Mesenchymal stem cell (in vitro differentiated cells and primary cell): ENCODE data around the gene BCL10.
A peak's percentile ranks its signal among the peaks of the same experiment; 100 is the strongest.

Experiments
- DNase-seq: peaks from one replicate; pipeline ENCODE4 v3.0.0-alpha.2; 2013
- H2AFZ ChIP-seq: one replicate; pipeline ENCODE4 v1.6.1; 2013; ENCODE audit warnings: low read depth, mild to moderate bottlenecking, control low read depth, inconsistent platforms, low read length, moderate library complexity
- H2AK5ac ChIP-seq: 2 replicates; pipeline ENCODE4 v1.6.1; 2013; ENCODE audit warnings: low read length, moderate library complexity, mild to moderate bottlenecking, inconsistent platforms; ENCODE audit not compliant: severe bottlenecking
- H2BK120ac ChIP-seq: one replicate; pipeline ENCODE4 v1.6.1; 2013; ENCODE audit warnings: low read depth, mild to moderate bottlenecking, inconsistent platforms, low read length, moderate library complexity
- H2BK12ac ChIP-seq, 2 experiments: one replicate each; pipeline ENCODE4 v1.6.1; 2013; ENCODE audit warnings: inconsistent platforms in 2 of 2, low read length in 2 of 2, mild to moderate bottlenecking in 2 of 2, moderate library complexity in 2 of 2, control low read depth in 1 of 2
- H2BK15ac ChIP-seq: one replicate; pipeline ENCODE4 v1.6.1; 2013; ENCODE audit warnings: mild to moderate bottlenecking, low read depth, inconsistent platforms; ENCODE audit not compliant: poor library complexity, severe bottlenecking
- H2BK5ac ChIP-seq: 2 replicates; pipeline ENCODE4 v1.6.1; 2013; ENCODE audit warnings: low read depth, mild to moderate bottlenecking, low read length, control low read depth, inconsistent platforms; ENCODE audit not compliant: poor library complexity, severe bottlenecking
- H3K14ac ChIP-seq, 2 experiments: one replicate each; pipeline ENCODE4 v1.6.1; 2013; ENCODE audit warnings: inconsistent platforms in 2 of 2, low read length in 2 of 2, control low read depth in 1 of 2, mild to moderate bottlenecking in 1 of 2, moderate library complexity in 1 of 2
- H3K18ac ChIP-seq, 2 experiments: one replicate each; pipeline ENCODE4 v1.6.1; 2013; ENCODE audit warnings: inconsistent platforms in 2 of 2, low read length in 2 of 2, control low read depth in 1 of 2, low read depth in 1 of 2, mild to moderate bottlenecking in 1 of 2
- H3K23ac ChIP-seq, 2 experiments: one replicate each; pipeline ENCODE4 v1.6.1; 2013; ENCODE audit warnings: inconsistent platforms in 2 of 2, low read length in 2 of 2, mild to moderate bottlenecking in 2 of 2, moderate library complexity in 2 of 2, control low read depth in 1 of 2
- H3K27ac ChIP-seq: 2 replicates; pipeline ENCODE4 v1.5.1; 2013; ENCODE audit warnings: mild to moderate bottlenecking, moderate library complexity, low read length, control low read depth, inconsistent platforms; ENCODE audit not compliant: poor library complexity, severe bottlenecking
- H3K27me3 ChIP-seq, 2 experiments: 2 replicates each; pipeline versions ENCODE4 v1.6.1 to v1.7.0; 2013; ENCODE audit warnings: low read length in 2 of 2, mild to moderate bottlenecking in 2 of 2, moderate library complexity in 2 of 2, control low read depth in 1 of 2, inconsistent platforms in 1 of 2; ENCODE audit not compliant: control insufficient read depth in 1 of 2, insufficient read depth in 1 of 2
- H3K36me3 ChIP-seq, 2 experiments: 2 replicates each; pipeline versions ENCODE4 v1.6.1 to v1.7.0; 2013; ENCODE audit warnings: low read length in 2 of 2, control low read depth in 1 of 2, inconsistent platforms in 1 of 2, low read depth in 1 of 2, mild to moderate bottlenecking in 1 of 2; ENCODE audit not compliant: insufficient read depth in 2 of 2, control insufficient read depth in 1 of 2
- H3K4ac ChIP-seq, 2 experiments: one replicate each; pipeline ENCODE4 v1.6.1; 2013; ENCODE audit warnings: inconsistent platforms in 2 of 2, low read length in 2 of 2, mild to moderate bottlenecking in 2 of 2, moderate library complexity in 2 of 2, control low read depth in 1 of 2, low read depth in 1 of 2
- H3K4me1 ChIP-seq: 2 replicates; pipeline ENCODE4 v1.6.1; 2013; ENCODE audit warnings: low read depth, low read length, control low read depth; ENCODE audit not compliant: control insufficient read depth, insufficient read depth
- H3K4me2 ChIP-seq: 2 replicates; pipeline ENCODE4 v1.6.1; 2013; ENCODE audit warnings: low read length, mild to moderate bottlenecking, inconsistent platforms; ENCODE audit not compliant: poor library complexity, severe bottlenecking
- H3K4me3 ChIP-seq, 2 experiments: 2 replicates each; pipeline versions ENCODE4 v1.5.1 to v1.7.0; 2013; ENCODE audit warnings: low read length in 2 of 2, mild to moderate bottlenecking in 2 of 2, control low read depth in 1 of 2, low read depth in 1 of 2; ENCODE audit not compliant: insufficient read depth in 1 of 2
- H3K79me1 ChIP-seq: replicated peaks from 2 replicates; pipeline ENCODE4 v1.6.1; 2013; ENCODE audit warnings: mild to moderate bottlenecking, control low read depth, low read length, inconsistent platforms; ENCODE audit not compliant: poor library complexity, severe bottlenecking
- H3K9ac ChIP-seq: 2 replicates; pipeline ENCODE4 v1.7.0; 2013; ENCODE audit warnings: mild to moderate bottlenecking, low read length, moderate library complexity
- H3K9me3 ChIP-seq: 2 replicates; pipeline ENCODE4 v1.7.0; 2013; ENCODE audit warnings: mild to moderate bottlenecking, low read length; ENCODE audit not compliant: control insufficient read depth
- H4K8ac ChIP-seq: one replicate; pipeline ENCODE4 v1.6.1; 2013; ENCODE audit warnings: inconsistent platforms, mild to moderate bottlenecking, low read length, moderate library complexity
- H4K91ac ChIP-seq: one replicate; pipeline ENCODE4 v1.6.1; 2013; ENCODE audit warnings: mild to moderate bottlenecking, low read length, inconsistent platforms
- WGBS: methylation state at CpG from one replicate; pipeline ENCODE4 v1.1.7; 2013; ENCODE audit warnings: mixed read lengths; 5-methylcytosine and 5-hydroxymethylcytosine counted together

BCL10 gene

GRCh38 chr1:85307987-85308832 is 31.8 kb upstream of the BCL10 start:
- H4K91ac ChIP-seq = no peak overlapping the region
- H2AK5ac ChIP-seq = peak overlapping the region; percentile 98
- H3K14ac ChIP-seq = no peak overlapping the region
- H3K9me3 ChIP-seq = no peaks in the 10 kb centered on the region
- H2BK12ac ChIP-seq = peak overlapping the region; percentile 16 to 69
- peak overlapping the region; percentile 83 for H4K8ac ChIP-seq
- no peak overlapping the region for H3K23ac ChIP-seq
- peak overlapping the region; percentile 56 for H2BK120ac ChIP-seq
- peak; percentile 87 for DNase-seq
- H3K9ac ChIP-seq = peak overlapping the region; percentile 72
- H3K27ac ChIP-seq = no peak overlapping the region
- peak overlapping the region in 1 of 2 experiments; percentile 52 for H3K18ac ChIP-seq
- no peak overlapping the region for H2BK5ac ChIP-seq
- no peaks in the 10 kb centered on the region for H3K36me3 ChIP-seq
- H3K4me3 ChIP-seq = peak overlapping the region in 1 of 2 experiments; percentile 2
- H2AFZ ChIP-seq = no peak overlapping the region
- H3K4ac ChIP-seq = peak overlapping the region in 1 of 2 experiments; percentile 29
- WGBS = 22% methylated on average over 27 of the region's 27 CpGs
- H2BK15ac ChIP-seq = peak overlapping the region; percentile 12
- H3K27me3 ChIP-seq = no peaks in the 10 kb centered on the region
- H3K4me1 ChIP-seq = peaks cover 7% of the 10 kb centered on the region
- no peak overlapping the region for H3K4me2 ChIP-seq
- no peaks in the 10 kb centered on the region for H3K79me1 ChIP-seq

- no peak for DNase-seq
- no peak overlapping the region for H3K4ac ChIP-seq
- H4K8ac ChIP-seq = no peak overlapping the region
- no peaks in the 10 kb centered on the region for H3K79me1 ChIP-seq
- H2BK12ac ChIP-seq = no peak overlapping the region
- H3K18ac ChIP-seq = no peak overlapping the region
- H3K4me2 ChIP-seq = no peak overlapping the region
- H2AFZ ChIP-seq = no peak overlapping the region
- H3K9me3 ChIP-seq = no peaks in the 10 kb centered on the region
- no peaks in the 10 kb centered on the region for H3K36me3 ChIP-seq
- H3K14ac ChIP-seq = no peak overlapping the region
- H3K23ac ChIP-seq = no peak overlapping the region
- 95% methylated on average over 4 of the region's 4 CpGs for WGBS
- H3K9ac ChIP-seq = no peak overlapping the region
- no peak overlapping the region for H3K4me3 ChIP-seq
- H2BK15ac ChIP-seq = no peak overlapping the region
- H4K91ac ChIP-seq = no peak overlapping the region
- no peak overlapping the region for H2AK5ac ChIP-seq
- H3K27ac ChIP-seq = no peak overlapping the region
- no peak overlapping the region for H2BK5ac ChIP-seq
- H3K27me3 ChIP-seq = no peaks in the 10 kb centered on the region
- no peak overlapping the region for H2BK120ac ChIP-seq
- H3K4me1 ChIP-seq = peaks cover 6% of the 10 kb centered on the region
Observed at GRCh38 chr1:85306236-85306635, 29.8 kb upstream of the BCL10 start.

- no peak for DNase-seq
- no peak overlapping the region for H2BK12ac ChIP-seq
- H2AK5ac ChIP-seq = no peak overlapping the region
- H2BK5ac ChIP-seq = no peak overlapping the region
- H3K27me3 ChIP-seq = no peaks in the 10 kb centered on the region
- H3K4me2 ChIP-seq = no peak overlapping the region
- peaks cover 8% of the 10 kb centered on the region for H3K4me1 ChIP-seq
- H2BK15ac ChIP-seq = no peak overlapping the region
- 93% methylated on average over 3 of the region's 4 CpGs for WGBS
- H2BK120ac ChIP-seq = no peak overlapping the region
- H3K18ac ChIP-seq = no peak overlapping the region
- H3K9ac ChIP-seq = no peak overlapping the region
- no peaks in the 10 kb centered on the region for H3K9me3 ChIP-seq
- no peak overlapping the region for H3K14ac ChIP-seq
- no peak overlapping the region for H3K4ac ChIP-seq
- H3K36me3 ChIP-seq = no peaks in the 10 kb centered on the region
- H4K8ac ChIP-seq = no peak overlapping the region
- H3K79me1 ChIP-seq = no peaks in the 10 kb centered on the region
- no peak overlapping the region for H2AFZ ChIP-seq
- no peak overlapping the region for H3K27ac ChIP-seq
- H3K23ac ChIP-seq = no peak overlapping the region
- no peak overlapping the region for H4K91ac ChIP-seq
- H3K4me3 ChIP-seq = no peak overlapping the region
Observed at GRCh38 chr1:85303440-85304162, 27.2 kb upstream of the BCL10 start.

- H2BK120ac ChIP-seq = no peak overlapping the region
- no peak overlapping the region for H2BK12ac ChIP-seq
- H3K23ac ChIP-seq = no peak overlapping the region
- H3K14ac ChIP-seq = no peak overlapping the region
- H3K27me3 ChIP-seq = no peaks in the 10 kb centered on the region
- H2AK5ac ChIP-seq = peak overlapping the region; percentile 64
- H3K9ac ChIP-seq = no peak overlapping the region
- no peak overlapping the region for H4K91ac ChIP-seq
- no peak overlapping the region for H3K4me2 ChIP-seq
- no peak overlapping the region for H4K8ac ChIP-seq
- H3K18ac ChIP-seq = no peak overlapping the region
- H3K9me3 ChIP-seq = no peaks in the 10 kb centered on the region
- peaks cover 16% of the 10 kb centered on the region for H3K4me1 ChIP-seq
- H2BK5ac ChIP-seq = no peak overlapping the region
- WGBS = 75% methylated on average over 3 of the region's 3 CpGs
- H2AFZ ChIP-seq = no peak overlapping the region
- H3K79me1 ChIP-seq = no peaks in the 10 kb centered on the region
- DNase-seq = no peak
- no peak overlapping the region for H3K4ac ChIP-seq
- H2BK15ac ChIP-seq = no peak overlapping the region
- H3K4me3 ChIP-seq = no peak overlapping the region
- H3K36me3 ChIP-seq = no peaks in the 10 kb centered on the region
- no peak overlapping the region for H3K27ac ChIP-seq
Observed at GRCh38 chr1:85300140-85300539, 23.7 kb upstream of the BCL10 start.
